Measurements from ENCODE around the gene OTC.

Gene OTC

GRCh38 chrX:38357747-38358673, 5.6 kb downstream of the OTC start:
- no peak for DNase-seq

GRCh38 chrX:38363046-38363445, 10.6 kb downstream of the OTC start:
- DNase-seq = no peak

- DNase-seq = no peak
Measured at GRCh38 chrX:38365954-38366353, 13.6 kb downstream of the OTC start.

- DNase-seq = no peak
Measured at GRCh38 chrX:38368774-38369173, 16.4 kb downstream of the OTC start.

DNA sequence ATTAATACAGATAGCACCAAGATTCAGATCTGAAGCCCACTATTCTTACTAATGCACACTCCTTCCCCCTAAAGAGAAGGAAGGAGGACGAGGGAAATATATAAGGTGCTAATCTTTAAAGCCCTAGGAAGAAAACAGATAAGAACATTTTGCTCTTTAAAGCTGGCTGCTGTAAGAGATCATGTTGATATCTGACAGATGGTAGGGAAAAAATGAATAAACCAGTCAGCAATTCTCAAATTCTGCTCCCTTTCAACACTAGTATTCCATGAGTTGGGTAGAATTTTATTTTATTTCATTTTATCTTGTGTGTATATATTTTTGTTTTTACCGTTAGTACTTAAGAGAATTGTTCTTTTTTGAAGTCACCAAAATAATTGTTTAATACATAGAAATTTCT, 19.2 kb downstream of the OTC start:
- DNase-seq = no peak

GRCh38 chrX:38374431-38374830, 22.0 kb downstream of the OTC start:
- DNase-seq = no peak

DNA sequence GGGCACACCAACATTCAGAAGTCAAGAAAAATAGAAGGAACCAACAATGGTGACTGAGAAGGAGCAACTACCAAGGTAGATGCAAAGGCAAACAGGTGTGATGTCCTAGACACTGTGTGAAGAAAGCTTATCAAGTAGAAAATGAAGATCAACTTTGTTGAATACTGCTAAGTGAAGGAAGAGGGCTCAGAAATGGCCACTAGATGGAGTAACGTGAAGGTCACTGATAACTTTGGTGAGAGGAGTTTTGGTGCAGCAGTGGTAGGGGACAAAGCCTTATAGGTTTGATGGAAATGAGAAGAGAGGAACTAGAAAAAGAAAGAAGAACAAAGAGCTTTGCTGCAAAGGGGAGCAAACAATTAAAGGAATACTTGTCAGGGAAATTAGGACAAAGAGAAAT, 23.5 kb downstream of the OTC start:
- DNase-seq = no peak

GRCh38 chrX:38376747-38377146, 24.3 kb downstream of the OTC start:
- no peak for DNase-seq

- no peak for DNase-seq
Measured at GRCh38 chrX:38379088-38379487, 26.7 kb downstream of the OTC start.

DNA sequence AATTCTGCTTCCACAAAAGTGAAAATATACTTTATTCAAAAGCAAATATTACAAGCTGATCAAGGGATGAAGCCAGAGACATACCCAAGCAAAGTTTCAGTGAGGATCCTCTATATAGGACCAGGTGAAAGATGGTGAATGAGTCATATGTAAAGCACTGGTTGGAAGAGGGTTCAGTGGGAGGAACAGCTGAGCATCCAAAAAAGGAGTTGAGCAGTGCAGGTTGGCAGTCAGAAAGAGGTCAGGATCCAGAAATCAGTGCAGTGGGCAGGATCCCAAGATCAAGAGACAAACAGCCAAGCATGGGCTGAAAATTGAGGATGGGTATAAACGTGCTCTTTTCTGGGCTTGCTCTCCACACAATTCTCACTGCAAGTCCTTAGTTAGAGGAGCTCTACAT, 30.3 kb downstream of the OTC start:
- DNase-seq = no peak

DNA sequence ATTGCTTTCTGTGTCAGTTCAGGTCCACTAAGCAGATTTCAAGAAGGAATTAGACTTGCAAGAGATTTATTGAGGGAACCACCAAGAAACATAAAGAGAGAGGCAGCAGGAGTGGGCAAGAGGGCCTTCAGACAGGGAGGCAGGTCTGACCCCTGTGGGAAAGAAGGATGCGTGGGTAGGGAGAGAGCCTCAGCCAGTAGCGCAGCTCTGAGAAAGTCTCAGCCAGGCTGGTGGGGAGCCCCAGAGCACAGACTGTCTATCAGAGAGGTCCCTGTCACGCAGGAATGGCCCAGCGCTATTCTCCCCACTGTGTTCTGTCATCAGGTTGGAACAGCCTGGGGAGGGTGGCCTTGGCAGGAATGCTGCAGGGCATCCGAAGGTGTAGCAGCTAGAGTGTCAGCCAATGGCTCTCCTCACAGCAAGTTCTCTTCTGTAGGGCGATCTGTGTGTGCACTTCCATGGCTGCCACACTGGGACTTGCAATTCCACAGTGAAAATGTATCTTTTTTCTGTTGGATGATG, 48.0 kb downstream of the OTC start:
- DNase-seq = no peak

DNA sequence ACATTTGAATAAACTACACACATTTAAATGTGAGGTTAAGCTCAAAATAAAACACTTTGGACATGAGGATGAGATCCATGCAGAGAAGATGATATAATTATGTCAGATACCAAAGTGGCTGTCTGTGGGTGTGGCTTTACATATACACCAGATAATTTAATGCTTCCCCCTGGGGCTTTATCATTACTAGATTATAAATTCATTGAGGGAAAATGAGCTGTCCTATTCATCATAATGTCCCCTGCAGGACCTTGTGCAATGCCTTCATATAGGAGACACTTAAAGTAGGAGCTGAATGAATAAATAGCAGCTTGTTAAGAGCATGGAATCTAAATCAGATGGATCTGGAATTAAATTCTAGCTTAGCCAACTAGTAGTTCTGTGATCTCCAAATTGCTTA, 49.7 kb downstream of the OTC start:
- DNase-seq = no peak

- DNase-seq = no peak
Measured at GRCh38 chrX:38403834-38404233, 51.4 kb downstream of the OTC start.

DNA sequence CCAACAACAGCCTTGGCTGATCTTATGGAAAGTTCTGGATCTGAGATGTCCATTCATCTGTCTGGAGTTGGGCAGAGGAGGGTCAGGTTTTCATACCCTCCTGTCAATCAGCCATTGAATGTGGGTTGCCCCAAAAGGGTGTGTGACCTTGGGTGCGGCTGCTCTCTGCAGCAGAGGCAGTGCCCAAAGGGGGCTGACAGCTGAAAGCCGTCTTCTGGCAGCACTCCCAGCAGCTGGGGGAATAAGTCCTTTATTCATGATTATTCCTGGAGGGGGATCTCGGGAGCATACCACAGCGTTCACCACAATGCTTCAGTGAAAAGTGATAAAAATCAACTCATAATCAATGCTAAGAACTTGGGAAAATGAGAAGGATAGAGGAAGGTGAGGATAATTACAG, 54.7 kb downstream of the OTC start:
- no peak for DNase-seq

- DNase-seq = no peak
Measured at GRCh38 chrX:38409289-38409688, 56.9 kb downstream of the OTC start.

DNA sequence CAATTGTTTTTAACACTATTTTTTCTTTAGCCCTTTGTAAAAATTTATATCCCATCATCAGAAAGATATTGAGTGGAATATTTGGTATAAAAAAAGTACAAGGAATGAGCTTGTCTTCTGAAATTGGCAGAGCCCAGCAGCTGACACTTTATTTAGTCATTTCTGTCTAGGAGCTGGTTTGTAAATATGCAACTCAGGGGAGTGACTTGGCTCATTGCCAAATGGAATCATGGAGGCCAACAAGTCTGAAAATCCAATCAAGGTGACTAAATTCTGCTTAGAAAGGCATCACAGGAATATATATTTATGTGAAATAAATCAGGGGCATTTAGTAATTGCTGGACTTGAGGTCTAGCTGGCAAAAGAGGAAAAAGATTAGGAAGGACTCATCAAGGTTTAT, 74.4 kb downstream of the OTC start:
- DNase-seq = no peak

- DNase-seq = no peak
Measured at GRCh38 chrX:38431525-38431924, 79.1 kb downstream of the OTC start.

GRCh38 chrX:38435130-38435529, 82.7 kb downstream of the OTC start:
- DNase-seq = no peak

DNA sequence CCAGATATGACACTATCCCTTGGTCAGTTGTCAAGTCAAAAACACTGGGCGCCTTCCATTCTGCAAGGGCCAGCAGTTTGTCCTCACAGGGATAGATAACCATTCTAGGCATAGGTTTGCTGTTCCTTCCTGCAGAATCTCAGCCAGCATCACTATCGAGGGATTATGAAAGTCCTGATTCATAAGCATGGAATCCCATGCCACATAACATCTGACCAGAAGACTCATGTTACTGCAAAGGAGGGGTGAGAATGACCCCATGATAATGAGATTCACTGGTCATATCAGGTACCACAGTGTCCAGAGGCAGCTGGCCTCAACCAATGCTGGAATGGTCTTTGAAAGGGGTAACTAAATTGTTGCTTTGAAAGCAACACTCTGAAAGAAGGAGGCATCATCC, 84.7 kb downstream of the OTC start:
- DNase-seq = no peak

- no peak for DNase-seq
Measured at GRCh38 chrX:38438321-38438720, 85.9 kb downstream of the OTC start.

- no peak for DNase-seq
Measured at GRCh38 chrX:38452603-38453002, 100.2 kb downstream of the OTC start.

DNA sequence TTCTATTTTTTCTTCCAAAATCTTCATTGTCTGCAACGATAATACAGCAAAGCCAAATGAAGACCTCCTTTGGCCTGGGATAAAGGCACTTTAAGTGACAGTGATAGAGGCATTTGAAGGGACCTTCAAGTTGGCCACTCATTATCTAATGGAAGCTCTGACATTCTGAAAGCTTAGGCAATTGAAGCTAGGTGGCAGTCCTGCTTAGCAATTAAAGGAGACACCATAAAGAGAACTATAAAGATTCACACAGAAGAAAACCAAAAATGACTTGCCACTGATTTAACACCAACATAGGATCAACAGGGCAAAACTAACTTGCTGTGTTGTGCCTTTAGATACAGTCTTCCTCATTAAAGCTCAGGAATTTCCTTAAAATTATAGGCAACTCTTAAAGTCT, 105.7 kb downstream of the OTC start:
- no peak for DNase-seq

GRCh38 chrX:38462257-38462656, 109.9 kb downstream of the OTC start:
- no peak for DNase-seq

- DNase-seq = no peak
Measured at GRCh38 chrX:38465686-38466085, 113.3 kb downstream of the OTC start.

Measured in activated gamma-delta T cell treated with Interleukin-2 at 50 U/mL for 16 hours (primary cell).